K562 (cell line): ENCODE measurements around the gene A1BG. TPM values are rescaled to one million over a fixed set of nuclear protein-coding genes. Genes with fewer than 3 reads are reported as not detected.
A peak's percentile ranks its signal among the peaks of the same experiment; 100 is the strongest.

Experiments used
- AFF1 ChIP-seq, 2 experiments: fragments of 450-650 bp; IDR thresholded peaks; 2 replicates each; pipeline ENCODE4 v1.6.1; 2018; ENCODE audit warnings: mild to moderate bottlenecking in 2 of 2, low read depth in 1 of 2; ENCODE audit not compliant: partially characterized antibody in 2 of 2
- BRCA1 ChIP-seq, 2 experiments: fragments of 450-650 bp in 1 of 2; sonication (generic) in 1 of 2; formaldehyde crosslinking in 1 of 2; IDR thresholded peaks; 2 replicates each; pipeline versions ENCODE4 v1.5.0 to v1.6.1; 2017 to 2020; ENCODE audit warnings: mild to moderate bottlenecking in 1 of 2, missing genetic modification reagents in 1 of 2
- CBX1 ChIP-seq: sonication (generic); IDR thresholded peaks from 2 replicates; pipeline ENCODE4 v1.6.1; 2016; ENCODE audit warnings: antibody characterized with exemption, low read depth, mild to moderate bottlenecking
- CTCFL ChIP-seq: IDR thresholded peaks from 2 replicates; pipeline ENCODE4 v1.6.1; 2011; ENCODE audit warnings: borderline replicate concordance, low read depth, mild to moderate bottlenecking, moderate library complexity, low read length; ENCODE audit not compliant: insufficient read depth, poor library complexity, severe bottlenecking
- ELK1 ChIP-seq: sonication (generic); formaldehyde crosslinking; IDR thresholded peaks from 2 replicates; pipeline ENCODE4 v1.8.1; 2022; ENCODE audit warnings: missing genetic modification reagents
- GMEB1 ChIP-seq: fragments of 250-450 bp; sonication (Bioruptor Pico); IDR thresholded peaks from 2 replicates; pipeline ENCODE4 v1.4.0; 2020; ENCODE audit warnings: mild to moderate bottlenecking
- HDAC6 ChIP-seq: IDR thresholded peaks from 2 replicates; pipeline ENCODE4 v1.6.1; 2012; ENCODE audit warnings: low read depth, mild to moderate bottlenecking, control low read depth, inconsistent platforms, low read length, moderate library complexity
- IRF9 ChIP-seq: fragments of 450-650 bp; IDR thresholded peaks from 2 replicates; pipeline ENCODE4 v1.6.1; 2016; ENCODE audit warnings: missing biosample characterization, missing genetic modification characterization
- MYC ChIP-seq, 2 experiments: fragments of 250-450 bp in 1 of 2; sonication (Bioruptor Pico) in 1 of 2; IDR thresholded peaks; 2 replicates each; pipeline versions ENCODE4 v1.5.1 to v1.6.1; 2012 to 2021; ENCODE audit warnings: low read depth in 2 of 2, borderline replicate concordance in 1 of 2, improper control_type of control experiment in 1 of 2, low read length in 1 of 2, mild to moderate bottlenecking in 1 of 2, moderate library complexity in 1 of 2
- PHF20 ChIP-seq: fragments of 450-650 bp; IDR thresholded peaks from 2 replicates; pipeline ENCODE4 v1.6.1; 2018; ENCODE audit not compliant: partially characterized antibody
- SMAD1 ChIP-seq: fragments of 150-350 bp; IDR thresholded peaks from 2 replicates; pipeline ENCODE4 v1.6.1; 2014; ENCODE audit warnings: low read length, low read depth; ENCODE audit not compliant: partially characterized antibody
- YY1 ChIP-seq, 3 experiments: IDR thresholded peaks; 2 replicates each; pipeline ENCODE4 v1.6.1; 2011; ENCODE audit warnings: low read length in 2 of 3, mild to moderate bottlenecking in 2 of 3, moderate library complexity in 2 of 3, borderline replicate concordance in 1 of 3, control low read depth in 1 of 3, low read depth in 1 of 3; ENCODE audit not compliant: insufficient read depth in 3 of 3, insufficient replicate concordance in 2 of 3, control insufficient read depth in 1 of 3, insufficient read length in 1 of 3; ENCODE audit errors: extremely low read depth in 1 of 3
- ZNF143 ChIP-seq: sonication (generic); formaldehyde crosslinking; IDR thresholded peaks from 2 replicates; pipeline ENCODE4 v1.9.0; 2022; ENCODE audit warnings: mild to moderate bottlenecking, missing genetic modification reagents
- polyA plus RNA-seq, 8 experiments: library from polyadenylated mRNA; depleted of rRNA in 4 of 8; stranded (reverse) in 5 of 8; unstranded in 3 of 8; fragments of >200 nt; fragmentation: Nextera tagmentation in 2 of 8; fragmentation: Illumina TruSeq in 1 of 8; extraction: Ambion mirVana in 2 of 8; extraction: Trizol in 1 of 8; gene quantifications; 2 replicates each; pipeline versions ENCODE4 v1.2.1 to v1.2.3, GENCODE V29; 2011 to 2014; ENCODE audit warnings: inconsistent platforms in 1 of 8, missing spikeins in 1 of 8
- total RNA-seq, 7 experiments: library from RNA; depleted of rRNA in 6 of 7; stranded (reverse); fragments of >200 nt in 6 of 7; fragmentation: Illumina TruSeq in 2 of 7; extraction: Trizol in 2 of 7; gene quantifications; 2 replicates each; pipeline versions ENCODE4 v1.2.1 to v1.2.3, GENCODE V29; 2011 to 2021; ENCODE audit warnings: low replicate concordance in 1 of 7

Gene A1BG
- total and polyA plus RNA-seq, 9 of the 15 experiments (the other 6 are each of a cell fraction or from before 2014, with no cell fraction given): 0.10 to 19.8 (median 2.6) TPM

- TF ChIP-seq HDAC6 (0 out of 2 replicates have a peak, but pooled peaks have one; percentile 53), PHF20 (peak; percentile 97), YY1 (IDR thresholded peaks at IDR 0.05; ENCODE audit: borderline replicate concordance in 1 of 3, control insufficient read depth in 1 of 3, extremely low read depth in 1 of 3, insufficient read depth in 3 of 3, insufficient read length in 1 of 3, insufficient replicate concordance in 2 of 3, low read depth in 1 of 3, low read length in 2 of 3) (peak; percentile 54 to 87 (median 85)), MYC (IDR thresholded peaks at IDR 0.05; ENCODE audit: low read depth, low read length) (peak; percentile 53; the same call in 1 of the 2 replicates), MYC (CRISPR knock-in tag; IDR thresholded peaks at IDR 0.05; ENCODE audit: borderline replicate concordance, low read depth) (no peak), SMAD1 (peak; percentile 22), GMEB1 (CRISPR knock-in tag) (peak; percentile 82), ZNF143 (CRISPR knock-in tag) (peak; percentile 100), BRCA1 (IDR thresholded peaks at IDR 0.05) (no peak), BRCA1 (CRISPR knock-in tag; IDR thresholded peaks at IDR 0.05) (0 out of 2 replicates have a peak, but pooled peaks have one; percentile 37), IRF9 (tag) (no peak), CBX1 (0 out of 2 replicates have a peak, but pooled peaks have one; percentile 41), CTCFL (no peak), AFF1 (IDR thresholded peaks at IDR 0.05; ENCODE audit: low read depth in 1 of 2, partially characterized antibody in 2 of 2) (peak in 1 of 2 experiments; percentile 99), ELK1 (CRISPR knock-in tag) (no peak)
Observed at GRCh38 chr19:58305065-58305931, 48.0 kb downstream of the A1BG start, which contains the start of gene ERVK3-1 (continued).
